ENCODE data around the gene NPAS2.

Gene NPAS2

DNA sequence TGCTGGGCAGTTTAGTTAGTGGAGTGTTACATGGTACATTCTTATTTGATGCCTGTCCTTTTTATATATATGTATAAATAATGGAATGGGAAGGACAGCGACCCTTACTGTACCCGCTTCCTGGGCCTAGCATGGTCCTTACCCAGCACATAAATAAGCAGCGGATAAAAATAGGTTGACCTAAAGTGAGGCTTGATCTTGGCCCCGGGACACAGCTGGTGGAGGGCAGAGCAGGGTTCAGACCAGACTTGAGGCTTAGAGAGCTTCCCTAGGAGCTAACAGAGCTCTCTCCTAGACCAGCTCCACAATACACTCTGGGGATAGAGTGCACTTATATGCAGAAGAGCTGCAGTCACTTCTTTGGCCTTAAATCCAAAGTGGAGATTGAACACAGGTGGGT, 135.3 kb downstream of the NPAS2 start:
- DNase-seq (ENCODE audit: low read depth), result no peak
- TF ChIP-seq, protein P1, sequence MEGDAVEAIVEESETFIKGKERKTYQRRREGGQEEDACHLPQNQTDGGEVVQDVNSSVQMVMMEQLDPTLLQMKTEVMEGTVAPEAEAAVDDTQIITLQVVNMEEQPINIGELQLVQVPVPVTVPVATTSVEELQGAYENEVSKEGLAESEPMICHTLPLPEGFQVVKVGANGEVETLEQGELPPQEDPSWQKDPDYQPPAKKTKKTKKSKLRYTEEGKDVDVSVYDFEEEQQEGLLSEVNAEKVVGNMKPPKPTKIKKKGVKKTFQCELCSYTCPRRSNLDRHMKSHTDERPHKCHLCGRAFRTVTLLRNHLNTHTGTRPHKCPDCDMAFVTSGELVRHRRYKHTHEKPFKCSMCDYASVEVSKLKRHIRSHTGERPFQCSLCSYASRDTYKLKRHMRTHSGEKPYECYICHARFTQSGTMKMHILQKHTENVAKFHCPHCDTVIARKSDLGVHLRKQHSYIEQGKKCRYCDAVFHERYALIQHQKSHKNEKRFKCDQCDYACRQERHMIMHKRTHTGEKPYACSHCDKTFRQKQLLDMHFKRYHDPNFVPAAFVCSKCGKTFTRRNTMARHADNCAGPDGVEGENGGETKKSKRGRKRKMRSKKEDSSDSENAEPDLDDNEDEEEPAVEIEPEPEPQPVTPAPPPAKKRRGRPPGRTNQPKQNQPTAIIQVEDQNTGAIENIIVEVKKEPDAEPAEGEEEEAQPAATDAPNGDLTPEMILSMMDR (conservative IDR thresholded peaks at IDR 0.05; ENCODE audit: low read depth, low read length), result no peak
- no peak overlapping the region for H3K4me3 ChIP-seq (ENCODE audit: low read length)

DNA sequence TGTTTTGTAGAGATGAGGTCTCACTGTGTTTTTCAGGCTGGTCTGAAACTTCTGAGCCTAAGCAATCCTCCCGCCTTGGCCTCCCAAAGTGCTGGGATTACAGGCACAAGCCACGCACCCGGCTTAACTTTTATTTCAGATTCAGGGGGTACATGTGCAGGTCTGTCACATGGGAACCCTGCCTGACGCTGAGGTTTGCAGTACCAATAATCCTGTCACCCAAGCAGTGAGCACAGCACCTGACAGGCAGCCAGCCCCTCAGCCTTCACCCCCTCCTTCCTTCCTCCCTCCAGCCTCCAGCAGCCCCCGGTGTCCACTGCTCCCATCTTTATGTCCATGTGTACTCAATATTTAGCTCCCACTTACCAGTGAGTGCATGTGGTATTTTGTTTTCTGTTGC, 136.1 kb downstream of the NPAS2 start:
- no peak overlapping the region for H3K4me3 ChIP-seq (ENCODE audit: low read length)
- TF ChIP-seq, protein P1 (conservative IDR thresholded peaks at IDR 0.05; ENCODE audit: low read depth, low read length), result no peak
- no peak for DNase-seq (ENCODE audit: low read depth)

DNA sequence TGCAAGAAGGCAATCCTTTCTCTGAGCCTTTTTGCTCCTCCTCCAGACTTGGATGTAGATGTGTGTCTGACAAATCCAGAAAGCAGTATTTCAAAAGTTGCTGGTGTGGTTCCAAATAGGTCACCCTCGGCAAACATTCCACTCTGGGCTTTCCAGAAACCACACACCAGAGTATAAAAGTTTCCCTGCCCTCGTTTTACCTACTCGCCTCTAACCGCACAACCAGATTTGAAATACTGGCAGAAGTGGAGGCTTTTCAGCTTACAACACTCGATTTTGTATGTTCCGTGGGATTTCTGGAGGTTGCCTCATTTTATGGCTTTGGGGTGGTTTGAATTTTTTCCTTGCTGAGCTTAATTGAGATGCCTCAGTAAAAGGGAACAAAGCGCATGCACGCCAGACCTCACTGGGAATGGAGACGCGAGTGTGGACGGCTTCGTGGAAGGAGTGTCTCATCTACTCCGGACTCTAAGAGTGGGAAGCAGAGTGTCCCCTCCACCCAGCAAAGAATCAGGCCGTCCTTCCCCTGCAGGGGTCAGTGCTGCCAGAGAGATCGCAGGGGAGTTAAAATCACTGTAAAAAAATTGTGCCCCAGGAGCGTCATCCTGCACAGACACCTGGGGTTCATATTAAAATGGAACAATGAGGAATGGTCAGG, 138.2 kb downstream of the NPAS2 start:
- DNase-seq (ENCODE audit: low read depth), result peak; percentile 66
- no peak overlapping the region for H3K4me3 ChIP-seq (ENCODE audit: low read length)
- TF ChIP-seq, protein P1 (conservative IDR thresholded peaks at IDR 0.05; ENCODE audit: low read depth, low read length), result peak; percentile 14

DNA sequence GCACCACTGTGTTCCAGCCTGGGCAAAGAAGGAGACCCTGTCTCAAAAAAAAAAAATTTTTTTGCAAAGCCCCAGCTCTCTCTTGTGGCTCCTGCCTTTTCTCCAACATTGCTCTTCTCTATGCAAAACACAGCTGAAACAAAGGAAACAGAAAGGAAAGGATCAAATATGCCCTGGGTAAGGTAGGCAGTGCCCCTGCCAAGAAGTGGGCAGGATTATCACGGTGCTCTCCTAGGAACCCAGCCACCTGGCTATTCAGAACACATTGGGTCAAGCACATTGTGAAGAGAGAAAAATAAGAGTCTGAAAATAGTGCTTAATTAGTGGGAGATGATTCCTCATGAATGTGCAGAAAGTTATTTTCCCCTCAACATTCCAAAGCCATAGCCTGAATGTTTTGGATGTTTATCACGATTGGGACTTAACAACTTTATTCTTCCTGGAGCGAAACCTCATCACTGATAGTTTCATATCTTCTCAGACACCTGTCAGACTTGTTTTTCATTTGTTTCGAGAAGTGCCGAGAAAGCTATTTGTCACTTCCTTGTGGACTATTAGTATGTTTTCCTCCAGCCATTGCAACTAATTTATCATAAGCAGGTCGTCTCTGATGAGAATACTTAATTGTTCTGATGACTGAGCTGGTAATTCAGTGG, 139.4 kb downstream of the NPAS2 start:
- no peak overlapping the region for H3K4me3 ChIP-seq (ENCODE audit: low read length)
- TF ChIP-seq, protein P1 (conservative IDR thresholded peaks at IDR 0.05; ENCODE audit: low read depth, low read length), result no peak
- peak; percentile 43 for DNase-seq (ENCODE audit: low read depth)

DNA sequence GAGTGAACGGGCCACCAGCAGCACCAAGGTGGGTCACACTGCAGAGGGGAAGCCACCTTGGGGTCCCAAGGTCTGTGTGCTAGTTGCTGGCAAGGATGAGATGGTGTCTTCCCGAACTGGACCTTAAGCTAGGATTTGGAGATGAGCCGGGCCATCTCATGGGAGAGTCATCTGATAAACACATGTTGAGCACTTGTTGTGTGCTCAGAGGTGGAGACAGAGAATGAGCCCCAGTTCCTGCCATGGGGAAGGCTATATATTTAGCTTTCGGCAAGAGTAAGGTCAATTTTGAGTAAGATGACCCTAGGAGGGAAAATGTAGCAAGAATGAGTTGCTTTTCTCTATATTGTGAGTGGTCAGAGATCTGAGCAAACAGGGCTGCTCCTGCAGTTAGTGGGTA, 140.7 kb downstream of the NPAS2 start:
- TF ChIP-seq, protein P1 (conservative IDR thresholded peaks at IDR 0.05; ENCODE audit: low read depth, low read length), result no peak
- DNase-seq (ENCODE audit: low read depth), result no peak
- H3K4me3 ChIP-seq (ENCODE audit: low read length), result no peak overlapping the region

DNA sequence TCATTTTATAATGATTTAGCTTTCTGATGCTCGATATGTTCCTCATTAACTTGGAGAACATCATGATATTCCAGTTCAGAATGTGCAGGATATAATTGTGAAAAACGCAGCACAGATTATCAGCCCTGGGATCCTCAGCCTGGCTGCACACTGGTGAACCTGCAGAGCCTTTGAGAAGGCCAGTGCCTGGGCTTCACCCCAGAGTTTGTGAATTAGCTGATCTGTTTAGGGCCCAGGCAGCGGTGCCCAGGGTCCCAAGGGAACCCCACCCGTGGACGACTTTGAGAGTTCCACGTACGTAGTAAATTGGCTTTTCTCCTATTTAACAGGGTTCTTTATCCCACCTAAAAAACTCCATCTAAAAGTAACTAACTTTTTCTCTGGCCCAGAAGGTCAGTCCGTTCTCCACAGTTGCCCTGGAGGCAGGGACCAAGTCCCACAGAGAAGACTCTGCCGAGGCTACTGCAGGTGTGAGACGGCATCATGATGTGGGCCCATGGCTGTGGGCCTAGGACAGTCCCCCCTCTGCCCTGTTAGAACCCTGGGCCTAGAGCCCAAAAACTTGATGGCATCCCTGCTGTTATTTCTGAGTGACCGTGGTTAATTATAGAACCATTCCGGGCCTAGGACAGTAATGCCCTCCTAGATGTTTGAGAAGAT, 142.6 kb downstream of the NPAS2 start:
- TF ChIP-seq, protein P1 (conservative IDR thresholded peaks at IDR 0.05; ENCODE audit: low read depth, low read length), result no peak
- DNase-seq (ENCODE audit: low read depth), result no peak
- H3K4me3 ChIP-seq (ENCODE audit: low read length), result no peak overlapping the region

DNA sequence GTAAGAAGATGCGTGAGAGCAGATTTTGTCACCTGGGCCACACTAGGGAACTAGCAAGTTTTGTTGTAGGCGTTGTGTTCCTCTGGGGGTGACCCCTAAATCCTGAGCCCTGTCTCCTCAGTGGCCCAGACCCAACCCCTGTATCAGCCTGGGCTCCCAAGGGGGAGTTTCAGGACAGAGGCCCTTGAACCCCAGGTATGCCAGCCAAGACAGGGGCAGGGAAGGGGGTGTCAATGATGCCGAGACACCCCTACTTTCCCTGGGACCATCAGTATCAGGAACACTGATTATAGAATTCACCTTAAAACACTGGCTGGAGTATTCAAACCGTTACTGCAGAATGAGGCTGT, 143.1 kb downstream of the NPAS2 start:
- no peak for DNase-seq (ENCODE audit: low read depth)
- H3K4me3 ChIP-seq (ENCODE audit: low read length), result no peak overlapping the region
- TF ChIP-seq, protein P1 (conservative IDR thresholded peaks at IDR 0.05; ENCODE audit: low read depth, low read length), result no peak

Measured in retinal pigment epithelial cell (primary cell).